Stimulated activated naive CD8-positive, alpha-beta T cell treated with anti-CD3 and anti-CD28 coated beads, Interleukin-15, Interleukin-2, amounts not matched to agents 100 U/mL and 50 U/mL, for 24 hours (primary cell): ENCODE data around the gene AKTIP.

Source experiments
- ATAC-seq: fragments of 150-1000 bp; cut with Tn5 transposase; one replicate; pipeline ENCODE4 v1.10.0; 2021
- DNase-seq: peaks from one replicate; pipeline ENCODE4 v3.0.0; 2021

Gene AKTIP

DNA sequence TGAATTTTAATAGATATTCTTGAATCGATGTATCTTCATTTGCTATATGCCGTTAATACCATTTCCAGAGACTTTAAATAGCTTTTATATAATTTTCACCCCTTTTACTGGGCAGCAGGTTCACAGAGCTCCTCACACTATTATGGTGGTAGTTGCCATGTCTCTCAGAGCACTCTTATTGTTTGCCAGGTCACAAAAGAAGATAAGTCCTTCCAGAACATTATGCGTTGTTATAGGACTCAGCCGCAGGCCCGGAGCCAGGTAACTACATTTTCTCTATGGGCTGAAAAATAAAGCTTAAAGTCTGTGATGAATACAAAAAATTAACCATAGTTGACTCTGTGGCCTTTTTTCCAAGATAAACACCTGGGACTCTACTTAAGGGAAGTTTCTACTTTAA, 24.0 kb downstream of the AKTIP start:
- no peak for DNase-seq
- ATAC-seq: no peak

DNA sequence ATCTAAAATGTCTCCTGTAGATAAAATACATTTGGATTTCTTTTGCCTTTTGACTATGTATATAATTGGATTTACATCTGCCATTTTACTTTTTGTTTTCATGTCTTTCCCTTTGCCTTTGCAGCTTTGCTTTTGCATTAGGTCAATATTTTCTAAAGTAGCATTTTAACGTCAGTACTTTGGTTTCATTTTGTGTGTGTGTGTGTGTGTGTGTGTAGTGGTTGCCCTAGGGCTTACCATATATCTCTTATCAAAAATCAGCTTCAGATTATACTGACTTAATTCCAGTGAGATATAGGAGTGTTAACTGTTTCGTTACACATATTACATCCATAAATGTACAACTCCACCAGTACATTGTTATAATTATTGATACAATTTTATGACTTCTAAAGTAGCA, 26.1 kb downstream of the AKTIP start:
- DNase-seq: no peak
- no peak for ATAC-seq

DNA sequence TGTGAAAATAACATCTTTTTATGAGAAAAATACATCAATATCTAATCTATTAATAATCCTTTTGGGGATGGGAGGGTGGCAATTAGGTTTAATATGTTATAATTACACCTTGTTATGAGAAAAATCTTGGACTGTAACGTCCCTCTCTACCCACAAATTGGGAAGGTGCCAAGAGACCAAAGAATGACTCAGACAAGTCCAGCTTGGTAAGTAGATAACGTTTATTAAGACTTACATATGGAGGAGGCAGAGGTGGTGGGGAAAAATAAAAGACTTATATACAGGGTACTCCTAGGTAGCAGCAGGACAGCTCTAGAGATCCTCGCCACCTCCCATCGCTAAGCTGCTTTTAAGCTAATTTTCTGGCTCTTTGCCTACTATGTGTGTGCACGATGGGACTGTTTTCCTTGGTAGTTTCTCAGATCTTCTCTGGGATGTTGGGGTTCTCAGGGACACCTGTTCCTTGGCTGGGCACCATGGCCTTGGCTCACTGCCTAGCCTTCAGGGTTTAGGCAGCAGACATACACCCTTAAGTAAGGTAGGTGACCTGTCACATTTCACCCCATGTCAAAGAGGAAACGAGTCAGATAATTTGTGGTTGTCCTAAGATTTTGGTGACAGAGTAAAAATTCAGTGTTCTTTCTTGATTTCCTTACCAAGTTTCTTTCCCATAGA, 37.3 kb downstream of the AKTIP start:
- no peak for ATAC-seq

DNA sequence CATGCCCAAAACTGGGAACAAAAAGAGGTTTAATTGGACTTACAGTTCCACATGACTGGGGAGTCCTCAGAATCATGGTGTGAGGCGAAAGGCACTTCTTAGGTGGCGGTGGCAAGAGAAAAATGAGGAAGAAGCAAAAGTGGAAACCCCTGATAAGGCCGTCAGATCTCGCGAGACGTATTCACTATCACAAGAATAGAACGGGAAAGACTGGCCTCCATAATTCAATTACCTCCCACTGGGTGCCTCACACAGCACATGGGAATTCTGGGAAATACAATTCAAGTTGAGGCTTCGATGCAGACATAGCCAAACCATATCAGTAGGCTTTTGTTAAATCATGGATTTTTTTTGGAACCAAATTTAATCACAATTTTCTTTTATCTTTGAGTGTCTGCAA, 44.4 kb downstream of the AKTIP start:
- DNase-seq (no peak), ATAC-seq (no peak)

More for the DNA sequence above, 37.3 kb downstream of the AKTIP start:
- DNase-seq: no peak

DNA sequence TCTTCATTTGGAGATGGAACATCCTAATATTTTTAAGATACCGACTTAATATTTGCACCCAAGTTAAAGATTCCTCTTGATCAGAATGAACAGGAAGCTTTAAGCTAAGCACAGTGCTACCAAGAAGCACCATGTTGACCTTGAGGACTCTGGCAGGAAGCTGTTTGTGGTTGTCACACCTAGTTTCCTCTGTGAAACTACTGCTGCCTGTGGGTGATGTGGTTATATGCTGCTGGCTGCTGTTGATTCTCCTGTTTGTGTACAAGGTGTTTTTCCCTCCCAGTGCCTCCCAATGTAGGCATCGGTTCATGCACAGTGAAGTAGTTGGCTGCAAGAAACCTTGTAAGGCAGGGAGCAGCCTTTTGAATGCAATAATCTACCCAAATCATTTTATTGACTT, 45.3 kb downstream of the AKTIP start:
- peak; percentile 94 for ATAC-seq
- DNase-seq: peak; percentile 62

DNA sequence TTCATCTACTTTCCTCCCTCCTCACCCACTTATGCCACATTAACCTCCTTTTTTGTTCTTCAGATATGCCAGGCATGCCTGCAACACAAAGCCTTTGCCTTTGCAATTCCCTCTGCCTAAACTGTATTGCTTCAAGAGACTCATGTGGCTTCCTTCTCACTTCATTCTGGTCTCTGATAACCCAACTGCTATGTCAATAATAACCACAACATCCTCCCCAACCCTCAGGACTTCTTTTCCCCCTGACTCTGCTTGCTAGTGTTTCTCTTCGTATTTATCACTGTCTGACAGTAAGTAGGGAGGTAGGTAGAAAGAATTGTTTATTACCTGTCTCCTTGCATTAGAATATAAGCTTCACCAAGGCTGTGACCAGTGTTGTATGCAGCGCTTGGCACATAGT, 46.4 kb downstream of the AKTIP start:
- peak; percentile 76 for ATAC-seq
- no peak for DNase-seq

DNA sequence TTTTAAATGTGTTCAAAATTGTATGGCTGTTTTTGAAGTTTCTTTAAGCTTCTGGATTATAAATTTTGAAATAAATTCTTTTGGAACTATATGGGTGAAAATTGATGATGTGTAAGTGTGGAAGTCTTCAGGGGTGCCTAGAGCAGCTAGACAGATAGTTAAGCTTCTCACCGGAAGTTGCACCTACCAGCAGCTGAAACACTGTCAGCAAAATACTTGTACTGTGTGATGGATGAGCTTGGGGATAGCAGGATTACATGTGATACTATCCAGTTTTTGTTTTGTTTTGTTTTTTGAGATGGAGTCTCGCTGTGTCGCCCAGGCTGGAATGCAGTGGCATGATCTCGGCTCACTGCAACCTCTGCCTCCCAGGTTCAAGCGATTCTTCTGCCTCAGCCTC, 49.1 kb downstream of the AKTIP start:
- DNase-seq (no peak), ATAC-seq (no peak)

DNA sequence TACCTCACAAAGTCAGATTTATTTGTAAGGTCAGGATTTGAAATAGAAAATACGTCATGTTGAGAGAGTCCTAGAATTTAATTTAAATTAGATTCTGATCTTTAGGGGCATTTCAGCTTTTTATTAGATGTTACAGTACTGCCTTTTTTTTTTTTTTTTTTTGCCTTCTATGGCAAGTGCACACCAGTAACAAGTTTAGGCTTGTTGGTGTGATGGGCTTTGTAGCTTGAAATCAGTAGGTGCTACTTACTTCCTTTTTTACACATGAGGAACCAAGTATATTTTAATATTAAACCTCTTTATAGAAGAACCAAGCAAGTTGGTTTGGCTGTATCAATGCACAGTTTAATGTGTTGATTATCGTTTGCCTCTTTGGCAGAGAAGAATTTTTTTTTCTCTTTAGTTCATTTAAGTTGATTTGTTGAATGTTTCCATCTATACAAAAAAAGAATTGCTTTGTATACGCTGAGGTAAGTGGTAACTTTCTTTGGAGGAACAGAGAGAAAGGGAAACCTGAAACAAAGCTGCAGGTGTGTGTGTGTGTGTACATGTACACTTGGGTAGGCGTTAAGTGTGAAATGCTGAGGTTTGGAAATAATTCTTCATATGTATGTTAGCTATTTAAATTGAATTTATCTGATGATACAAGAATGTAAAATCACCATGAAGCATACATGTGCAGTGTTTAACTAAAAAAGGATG, 53.0 kb downstream of the AKTIP start:
- no peak for DNase-seq
- peak; percentile 58 for ATAC-seq

DNA sequence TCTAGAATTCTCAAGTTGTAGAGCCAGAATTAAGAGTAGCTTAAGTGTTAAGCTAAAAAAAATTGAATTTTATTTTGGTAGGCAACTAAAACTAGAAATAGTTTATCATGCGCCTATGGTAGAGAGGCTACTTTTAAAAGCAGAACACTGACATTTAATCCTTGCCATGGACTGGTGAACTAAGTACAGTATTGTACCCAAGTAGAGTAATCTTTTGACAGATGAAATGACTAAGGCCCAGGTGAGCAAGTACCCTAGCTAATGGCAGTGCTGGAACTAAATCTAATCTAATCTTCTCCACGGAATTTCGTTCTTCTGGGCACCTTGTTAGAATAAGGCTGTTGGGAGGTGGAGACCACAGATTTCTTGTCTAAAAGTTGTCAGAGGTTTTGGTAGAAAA, 56.9 kb downstream of the AKTIP start:
- DNase-seq (no peak), ATAC-seq (no peak)

DNA sequence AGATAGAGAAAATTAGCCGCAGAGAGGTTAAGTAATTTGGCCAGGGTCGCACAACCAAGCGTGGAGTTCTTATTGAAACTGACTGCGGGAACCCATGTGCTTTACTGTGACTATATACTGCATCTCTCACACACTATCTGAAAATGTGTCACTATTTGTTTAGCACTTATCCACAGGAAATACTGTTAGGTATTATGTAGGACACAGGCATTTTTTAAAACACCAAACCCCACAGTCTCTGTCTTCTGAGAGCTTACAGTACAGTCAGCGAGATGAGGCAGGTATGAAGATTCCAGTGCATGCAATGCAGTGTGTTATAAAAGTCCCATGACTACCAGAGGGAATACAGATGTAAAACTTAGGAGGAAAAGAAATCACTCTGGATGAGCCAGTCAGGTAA, 57.5 kb downstream of the AKTIP start:
- ATAC-seq (peak; percentile 32), DNase-seq (no peak)
